Tibial nerve (tissue), 3 donors: ENCODE results near the gene P2RY8.

Source experiments
- CTCF ChIP-seq, 5 experiments: fragments of 200-600 bp in 3 of 5; fragments of 450-650 bp in 2 of 5; sonication (generic) in 3 of 5; IDR thresholded peaks; one replicate each; pipeline ENCODE4 v1.5.1; 2016 to 2019; ENCODE audit warnings: antibody characterized with exemption in 5 of 5, mild to moderate bottlenecking in 3 of 5, moderate library complexity in 2 of 5
- POLR2A ChIP-seq, 2 donors: fragments of 450-650 bp; IDR thresholded peaks; one replicate each; pipeline ENCODE4 v1.6.1; 2017; ENCODE audit warnings: antibody characterized with exemption in 2 of 2, mild to moderate bottlenecking in 2 of 2, moderate library complexity in 2 of 2

DNA sequence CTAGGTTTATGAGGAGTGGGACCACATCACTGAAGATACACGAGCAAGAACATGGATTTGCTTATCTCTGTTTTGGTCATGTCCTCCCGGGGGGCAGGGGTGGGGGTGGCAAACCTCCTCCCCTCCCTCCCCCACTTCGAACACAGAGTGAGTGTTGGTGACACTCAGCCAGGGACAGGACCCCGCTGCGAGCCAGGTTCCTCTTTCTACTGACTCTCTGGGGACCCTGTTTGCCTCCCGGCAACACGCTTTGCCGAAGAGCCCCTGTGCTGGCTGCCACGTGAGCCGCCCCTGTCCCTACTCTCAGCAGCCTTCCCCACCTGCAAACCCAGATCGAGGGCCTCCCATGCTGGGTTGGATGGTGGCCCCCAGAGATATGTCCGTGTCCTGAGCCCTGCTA is 34.7 kb downstream of the P2RY8 start:
- no peak for TF ChIP-seq CTCF (IDR thresholded peaks at IDR 0.05)
- no peak for TF ChIP-seq POLR2A (IDR thresholded peaks at IDR 0.05)
